Motor neuron (in vitro differentiated cells): ENCODE measurements around the gene NOX4. TPM values are rescaled to one million over a fixed set of nuclear protein-coding genes. Genes with fewer than 3 reads are reported as not detected.
"Not testable (repeated sequence)": the region's sequence is repeated elsewhere in the genome, so short reads cannot be mapped to it uniquely, and the experiment has no call there.

Experiments
- ATAC-seq, 8 experiments: fragments of 200-7000 bp; cut with Tn5 transposase; replicated peaks in 6 of 8; 2 replicates each; pipeline ENCODE4 v1.8.0; 2021; ENCODE audit warnings: mild to moderate bottlenecking in 8 of 8, moderate library complexity in 8 of 8
- H3K27ac ChIP-seq, 2 donors: fragments of 250-450 bp; sonication (Bioruptor Pico); 2 replicates each; pipeline ENCODE4 v1.9.0; 2021; ENCODE audit warnings: antibody characterized with exemption in 2 of 2, mild to moderate bottlenecking in 2 of 2, moderate library complexity in 1 of 2
- H3K4me1 ChIP-seq, 2 donors: fragments of 250-450 bp; sonication (Bioruptor Pico); replicated peaks in 1 of 2; 2 replicates each; pipeline ENCODE4 v1.6.1; 2021; ENCODE audit warnings: antibody characterized with exemption in 2 of 2, mild to moderate bottlenecking in 2 of 2, moderate library complexity in 1 of 2
- H3K4me3 ChIP-seq, 5 donors: fragments of 250-450 bp; sonication (Bioruptor Pico); 2 replicates each; pipeline ENCODE4 v1.9.0; 2021; ENCODE audit warnings: antibody characterized with exemption in 5 of 5, mild to moderate bottlenecking in 5 of 5, moderate library complexity in 4 of 5
- WGBS, 10 experiments: fragments of 450-650 bp; shearing (Covaris generic); methylation state at CpG; one replicate each; pipeline ENCODE4 v1.0.0; 2022; 5-methylcytosine and 5-hydroxymethylcytosine counted together
- in situ Hi-C, 9 experiments: fragments of 400-800 bp; cut with MboI; loops; one replicate each; pipeline ENCODE4 v1.15.0; 2021; ENCODE audit warnings: low sequenced_read_pairs in 9 of 9, low pct_unique_long_range_greater_than_20kb in 2 of 9; ENCODE audit not compliant: unreplicated experiment in 9 of 9
- total RNA-seq, 8 experiments: library from RNA; unstranded; fragments of 300-600 nt; gene quantifications; 2 replicates each; pipeline versions ENCODE4 v1.2.3 to v1.2.4, GENCODE V29; 2022

Gene NOX4
- total RNA-seq, 8 experiments from 2014 or later: 0.36 to 3.1 (median 1.2) TPM

DNA sequence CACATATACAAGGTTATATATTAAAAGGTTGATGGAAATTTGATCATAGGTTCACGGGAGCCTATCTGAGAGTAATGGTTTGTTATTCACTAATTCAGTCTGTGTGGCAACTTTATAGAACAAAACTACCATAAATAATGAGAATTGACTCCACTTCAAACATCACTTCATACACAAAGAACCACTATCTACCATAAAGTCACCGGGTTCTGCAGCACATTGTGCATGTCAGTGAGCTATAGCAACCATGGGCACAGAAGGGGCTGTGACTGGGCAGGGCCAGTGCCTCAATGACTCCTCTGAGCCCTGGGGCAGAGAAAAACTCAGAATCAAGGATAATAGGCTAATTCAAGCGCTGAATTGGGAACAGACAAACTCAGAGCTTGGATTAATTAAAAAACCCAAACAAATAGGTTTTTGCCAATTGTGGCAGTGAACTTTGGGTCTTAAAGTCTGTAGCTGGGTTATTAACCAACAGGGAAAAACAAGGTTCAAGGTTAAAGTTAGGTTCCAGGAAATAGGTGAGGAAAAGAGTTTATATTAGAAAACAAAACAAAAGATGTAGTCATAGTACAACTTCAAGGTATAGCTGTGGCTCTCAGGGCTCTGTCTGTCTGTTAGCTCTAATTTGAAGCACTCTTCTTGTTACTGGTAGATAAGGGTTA lies 181.7 kb downstream of the NOX4 start:
- WGBS, 10 experiments: 25 to 80% methylated on average over 1 to 2 of the region's 3 CpGs; no CpG with 5 or more reads in 8 of the 10 experiments
- ATAC-seq, in situ Hi-C loops: not testable (repeated sequence)

DNA sequence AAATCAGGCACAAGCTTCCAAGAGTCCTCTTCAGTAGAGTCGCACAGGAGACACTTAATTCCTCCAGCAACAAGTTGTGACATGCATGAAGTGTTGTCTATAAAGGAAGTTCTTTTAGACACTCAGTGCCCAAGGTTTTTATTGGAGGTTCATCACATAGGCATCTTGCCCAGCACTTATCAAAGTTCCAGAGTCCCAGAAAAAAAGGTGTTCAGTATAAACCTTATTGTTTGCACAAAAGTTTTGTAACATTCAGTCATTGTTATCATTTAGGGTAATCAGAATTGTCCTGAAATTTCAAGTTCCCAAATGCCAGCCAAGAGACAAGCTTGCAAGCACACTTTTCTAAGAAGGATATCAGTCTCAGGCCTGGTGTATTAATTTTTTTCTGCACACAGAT lies 182.9 kb downstream of the NOX4 start:
- peaks cover 0 to 18% of the 10 kb centered on the region in 2 donors for H3K4me1 ChIP-seq
- in situ Hi-C loops, H3K4me3 ChIP-seq, ATAC-seq, H3K27ac ChIP-seq: not testable (repeated sequence)
- WGBS, 10 experiments: 63 to 100% (median 100%) methylated on average over 1 of the region's 1 CpG; no CpG with 5 or more reads in 6 of the 10 experiments

More for the DNA sequence above, 181.7 kb downstream of the NOX4 start:
- H3K27ac ChIP-seq, H3K4me3 ChIP-seq: not testable (repeated sequence)
- H3K4me1 ChIP-seq: peaks cover 0 to 18% of the 10 kb centered on the region in 2 donors

DNA sequence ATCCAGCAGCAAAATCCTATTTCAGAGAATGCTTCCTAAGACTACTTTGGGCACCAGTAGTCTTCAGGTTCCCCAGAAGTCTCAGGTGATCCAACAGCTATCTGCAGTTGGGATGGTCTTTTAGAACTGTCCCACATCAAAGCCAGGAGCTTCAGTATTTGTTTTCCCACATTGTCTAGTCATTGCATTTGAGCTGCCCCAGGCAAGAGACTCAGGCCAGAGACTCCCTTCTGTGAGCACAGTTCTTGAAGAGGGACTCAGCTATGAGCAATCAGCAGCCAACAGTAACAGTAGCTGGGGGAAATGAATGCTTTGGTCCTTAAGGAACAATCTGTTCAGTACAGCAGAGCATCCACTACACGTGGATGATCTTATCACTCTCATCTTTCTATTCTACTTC lies 188.1 kb downstream of the NOX4 start:
- H3K27ac ChIP-seq, ATAC-seq, H3K4me1 ChIP-seq, H3K4me3 ChIP-seq, in situ Hi-C loops: not testable (repeated sequence)
- 0 to 100% (median 94%) methylated on average over 1 of the region's 1 CpG; no CpG with 5 or more reads in 2 of the 10 experiments for WGBS, 10 experiments

DNA sequence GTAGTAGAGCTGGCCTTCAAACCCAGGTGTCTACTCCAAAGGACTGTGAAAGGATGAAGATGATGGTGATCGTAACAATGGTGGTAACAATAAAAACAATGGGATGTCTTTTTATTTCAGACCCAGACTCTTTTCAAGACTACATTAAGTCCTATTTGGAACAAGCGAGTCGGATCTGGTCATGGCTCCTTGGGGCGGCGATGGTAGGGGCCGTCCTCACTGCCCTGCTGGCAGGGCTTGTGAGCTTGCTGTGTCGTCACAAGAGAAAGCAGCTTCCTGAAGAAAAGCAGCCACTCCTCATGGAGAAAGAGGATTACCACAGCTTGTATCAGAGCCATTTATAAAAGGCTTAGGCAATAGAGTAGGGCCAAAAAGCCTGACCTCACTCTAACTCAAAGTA lies 196.2 kb downstream of the NOX4 start:
- H3K4me1 ChIP-seq, H3K27ac ChIP-seq, ATAC-seq, H3K4me3 ChIP-seq, in situ Hi-C loops: not testable (repeated sequence)
- WGBS, 10 experiments: 80 to 100% (median 99%) methylated on average over 2 to 5 of the region's 7 CpGs; no CpG with 5 or more reads in 6 of the 10 experiments

DNA sequence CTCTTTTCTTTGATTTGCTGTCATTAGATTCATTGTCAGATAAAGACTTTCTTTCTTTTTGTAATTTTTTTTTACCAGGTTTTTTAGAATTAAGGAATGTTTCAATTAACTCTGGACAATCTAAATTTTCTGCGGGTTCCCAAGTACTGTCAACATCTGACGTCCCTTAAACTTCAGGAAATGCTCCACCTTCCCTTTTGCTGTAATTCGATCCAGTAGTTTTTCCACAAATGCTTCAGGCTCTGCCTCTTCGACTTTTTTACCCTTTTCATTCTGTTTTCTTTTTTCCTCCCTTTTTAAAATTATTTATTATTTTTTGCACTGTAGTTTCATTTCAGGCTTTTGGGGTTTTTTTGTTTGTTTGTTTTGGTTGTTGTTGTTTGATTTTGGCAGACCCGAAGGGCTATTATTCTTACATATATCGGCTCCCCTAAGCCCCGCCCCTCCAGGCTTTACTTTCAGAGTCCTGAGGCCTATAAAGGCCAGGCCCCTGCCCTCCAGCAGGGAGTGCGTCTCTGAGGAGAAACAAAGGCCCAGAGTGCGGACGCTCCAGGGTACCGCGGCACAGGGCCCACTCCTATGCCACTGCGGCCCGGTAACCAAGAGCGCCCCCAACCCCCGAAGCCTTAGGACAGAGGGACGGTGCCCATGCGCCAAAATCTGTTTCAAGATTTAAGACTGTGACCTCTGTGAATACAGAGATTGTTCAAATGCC lies 197.1 kb downstream of the NOX4 start:
- H3K4me3 ChIP-seq: no peak overlapping the region
- peak in 2 of 8 experiments; percentile 81 to 94 for ATAC-seq
- in situ Hi-C loops: no loop called here
- no peak overlapping the region for H3K27ac ChIP-seq
- WGBS, 10 experiments: 11 to 42% (median 22%) methylated on average over 5 to 11 of the region's 18 CpGs; no CpG with 5 or more reads in 1 of the 10 experiments
- peaks cover 0 to 4% of the 10 kb centered on the region in 2 donors for H3K4me1 ChIP-seq

DNA sequence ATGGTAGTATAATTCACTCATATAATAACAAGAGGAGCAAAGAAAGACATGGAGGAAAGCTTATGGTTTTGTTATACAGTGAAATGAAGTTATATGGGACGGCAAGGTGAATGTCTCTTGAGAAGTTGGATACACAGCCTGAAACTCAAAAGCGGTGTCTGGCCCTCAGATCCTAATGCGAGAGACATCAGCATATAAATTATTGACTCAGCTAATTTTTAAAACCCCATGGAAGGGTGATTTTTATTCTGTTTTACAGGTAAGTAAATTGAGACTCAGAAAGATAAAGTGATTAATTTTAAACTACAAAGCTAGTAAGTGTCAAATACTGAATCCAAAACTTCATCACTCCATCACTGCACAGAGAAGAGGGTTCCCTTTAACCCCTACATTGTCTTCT lies 203.2 kb downstream of the NOX4 start:
- WGBS, 10 experiments: 50 to 100% (median 89%) methylated on average over 1 to 3 of the region's 3 CpGs; no CpG with 5 or more reads in 2 of the 10 experiments
- ATAC-seq, H3K4me3 ChIP-seq, H3K27ac ChIP-seq, H3K4me1 ChIP-seq, in situ Hi-C loops: not testable (repeated sequence)

DNA sequence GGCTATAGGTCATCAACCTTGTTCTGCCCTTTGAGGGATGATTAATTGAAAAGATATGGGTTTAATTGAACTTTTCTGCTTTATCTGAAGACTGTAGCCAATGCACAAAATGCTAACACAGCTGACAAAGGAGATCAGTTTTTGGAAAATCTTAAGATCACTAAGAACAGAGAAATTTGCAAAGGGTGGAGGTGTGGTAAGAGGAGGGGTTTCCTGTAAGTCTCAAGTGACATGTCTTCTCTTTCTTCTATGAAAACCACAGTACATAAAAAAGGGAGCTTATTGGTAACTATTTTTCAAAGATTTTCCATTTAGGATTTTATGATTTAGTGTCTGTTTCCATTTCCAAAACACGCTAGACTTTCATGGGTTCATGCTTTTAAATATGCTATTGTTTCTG lies 204.6 kb downstream of the NOX4 start:
- WGBS, 10 experiments: 56 to 100% (median 88%) methylated on average over 1 of the region's 1 CpG; no CpG with 5 or more reads in 5 of the 10 experiments
- H3K27ac ChIP-seq, H3K4me3 ChIP-seq, H3K4me1 ChIP-seq, in situ Hi-C loops: not testable (repeated sequence)
- peak in 2 of 8 experiments; percentile 45 to 65 for ATAC-seq

DNA sequence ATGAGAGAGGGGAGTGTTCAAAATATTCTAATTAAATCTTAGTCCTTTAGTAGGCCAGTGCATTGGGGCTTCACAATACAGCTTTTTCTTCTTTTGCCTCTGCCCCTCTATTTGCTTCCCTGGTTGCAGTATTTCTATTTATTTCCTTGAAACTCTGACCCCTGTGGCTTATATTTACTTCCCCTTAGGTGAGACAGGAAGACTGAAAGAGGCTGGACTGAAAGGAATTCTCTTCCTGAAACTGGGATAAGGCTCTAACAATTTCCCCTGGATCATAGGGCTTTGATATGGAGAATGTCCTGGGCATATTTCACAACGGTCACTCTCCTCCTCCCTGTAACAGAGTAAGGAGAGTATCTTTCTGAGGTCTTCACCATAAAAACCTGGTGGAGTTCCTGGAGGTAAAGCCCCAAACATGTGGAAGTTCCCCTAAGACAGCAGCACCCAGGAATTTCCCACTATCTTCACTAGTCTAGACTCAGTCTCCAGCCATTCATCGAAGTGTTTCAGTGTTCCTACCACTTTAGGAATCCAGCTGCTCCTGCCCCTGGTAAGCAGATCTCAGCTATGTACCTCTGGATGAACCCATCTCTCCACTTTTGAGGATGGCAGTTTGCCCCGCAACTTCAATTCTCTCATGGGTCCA lies 210.0 kb downstream of the NOX4 start:
- H3K4me1 ChIP-seq, H3K27ac ChIP-seq, H3K4me3 ChIP-seq, in situ Hi-C loops, ATAC-seq: not testable (repeated sequence)
- WGBS, 10 experiments: 34 to 100% (median 83%) methylated on average over 1 to 3 of the region's 3 CpGs; no CpG with 5 or more reads in 3 of the 10 experiments

DNA sequence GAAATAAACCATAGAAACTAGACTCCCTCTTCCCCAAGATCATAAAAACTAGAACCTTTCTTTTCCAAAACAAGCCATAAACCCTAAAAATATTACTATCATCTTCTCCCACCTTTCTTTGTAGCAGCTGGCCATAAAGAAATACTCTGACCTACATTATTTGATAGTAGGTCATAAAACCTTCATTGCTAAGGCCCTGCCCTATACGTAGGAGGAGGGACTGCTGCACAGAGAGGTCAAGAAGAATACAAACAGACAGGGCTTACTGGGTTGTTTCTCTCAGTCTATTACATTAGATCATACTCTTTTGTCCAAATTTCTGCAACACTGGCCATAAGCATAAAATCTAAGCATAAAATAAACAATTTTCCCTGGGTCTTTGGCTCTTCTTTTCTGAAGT lies 212.0 kb downstream of the NOX4 start:
- in situ Hi-C loops: no loop called here
- H3K4me1 ChIP-seq: peaks cover 2 to 3% of the 10 kb centered on the region in 2 donors
- H3K27ac ChIP-seq: no peak overlapping the region
- ATAC-seq: no peak
- 40 to 100% (median 82%) methylated on average over 1 of the region's 1 CpG; no CpG with 5 or more reads in 3 of the 10 experiments for WGBS, 10 experiments
- H3K4me3 ChIP-seq: no peak overlapping the region

DNA sequence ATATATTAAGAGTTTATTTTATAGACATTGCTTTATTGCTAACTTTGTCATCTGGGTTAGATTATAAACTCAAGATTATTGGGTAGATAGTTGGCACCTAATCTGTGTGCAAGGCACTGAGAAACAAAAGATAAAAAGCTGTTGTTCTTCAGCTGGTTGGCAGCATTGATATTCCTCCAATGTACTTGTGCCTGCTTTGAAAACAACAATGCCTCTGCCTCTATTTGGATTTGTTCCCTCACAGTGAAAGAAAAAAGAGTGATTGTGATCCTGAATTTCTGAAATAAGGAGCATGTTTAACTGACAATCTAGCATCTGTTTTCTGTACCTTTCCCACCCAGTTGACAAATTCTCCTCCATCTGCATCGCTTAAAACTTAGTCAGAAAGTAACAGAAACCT lies 215.2 kb downstream of the NOX4 start:
- no peak overlapping the region for H3K4me3 ChIP-seq
- in situ Hi-C loops: no loop called here
- H3K4me1 ChIP-seq: peaks cover 2 to 3% of the 10 kb centered on the region in 2 donors
- ATAC-seq: no peak
- 11 to 86% (median 56%) methylated on average over 1 of the region's 1 CpG; no CpG with 5 or more reads in 3 of the 10 experiments for WGBS, 10 experiments
- H3K27ac ChIP-seq: no peak overlapping the region

Other genes with a start within 250 kb of the NOX4 start
- gene TRIM77, start 218.9 kb upstream of the NOX4 start, total RNA-seq: not detected